ENCODE data around the gene GABARAPL1.
"Not testable (repeated sequence)": the region's sequence is repeated elsewhere in the genome, so short reads cannot be mapped to it uniquely, and the experiment has no call there.

The GABARAPL1 gene

GRCh38 chr12:10212739-10213131, at the start of gene GABARAPL1:
Gene GABARAPL1 (plus strand): TSS chr12:10212877. CDS start chr12:10213130, 253 bp downstream.
- peak; percentile 74 for DNase-seq (ENCODE audit: low read depth)

GRCh38 chr12:10163084-10163483, 49.6 kb upstream of the GABARAPL1 start:
- DNase-seq (ENCODE audit: low read depth): no peak

DNA sequence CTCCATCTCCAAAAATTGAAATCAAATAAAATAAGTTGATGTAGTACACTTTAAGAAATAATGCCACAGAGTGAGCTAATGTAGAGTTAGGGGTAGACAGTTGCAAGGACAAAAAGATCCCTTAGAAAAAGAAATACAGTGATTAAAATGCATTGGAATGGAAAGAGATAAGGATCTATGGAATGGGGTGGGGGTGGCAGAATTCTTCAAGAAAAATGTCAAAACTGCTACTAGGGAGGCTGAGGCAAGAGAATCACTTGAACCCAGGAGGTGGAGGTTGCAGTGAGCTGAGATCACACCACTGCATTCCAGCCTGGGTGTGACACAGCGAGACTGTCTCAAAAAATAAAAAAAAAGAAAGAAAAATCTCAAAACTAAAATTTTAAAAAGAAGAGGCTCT, 47.3 kb upstream of the GABARAPL1 start:
- no peak for DNase-seq (ENCODE audit: low read depth)

DNA sequence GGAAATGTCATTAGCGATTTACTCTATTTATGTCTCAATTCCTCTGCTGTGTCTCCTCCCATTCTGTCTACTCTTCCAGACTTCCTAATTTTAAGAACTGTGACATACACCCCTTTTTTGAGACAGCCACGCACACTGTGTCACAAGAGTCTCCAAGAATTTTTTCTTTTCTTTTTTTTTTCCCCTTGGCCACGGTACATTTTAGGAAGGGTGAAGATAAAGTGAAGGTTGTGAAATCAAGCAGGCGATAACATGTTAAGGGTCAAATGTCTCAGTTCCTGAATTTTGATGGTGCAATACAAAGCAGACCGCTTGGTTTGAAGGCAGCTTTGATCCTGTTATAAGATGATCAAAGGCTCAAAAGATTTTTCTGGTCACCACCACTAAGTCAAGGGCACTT, 45.1 kb upstream of the GABARAPL1 start:
- no peak for DNase-seq (ENCODE audit: low read depth)

- no peak for DNase-seq (ENCODE audit: low read depth)
These were observed 43.6 kb upstream of the GABARAPL1 start for GRCh38 chr12:10169104-10169503.

- no peak for DNase-seq (ENCODE audit: low read depth)
These were observed 42.5 kb upstream of the GABARAPL1 start for GRCh38 chr12:10170216-10170615.

DNA sequence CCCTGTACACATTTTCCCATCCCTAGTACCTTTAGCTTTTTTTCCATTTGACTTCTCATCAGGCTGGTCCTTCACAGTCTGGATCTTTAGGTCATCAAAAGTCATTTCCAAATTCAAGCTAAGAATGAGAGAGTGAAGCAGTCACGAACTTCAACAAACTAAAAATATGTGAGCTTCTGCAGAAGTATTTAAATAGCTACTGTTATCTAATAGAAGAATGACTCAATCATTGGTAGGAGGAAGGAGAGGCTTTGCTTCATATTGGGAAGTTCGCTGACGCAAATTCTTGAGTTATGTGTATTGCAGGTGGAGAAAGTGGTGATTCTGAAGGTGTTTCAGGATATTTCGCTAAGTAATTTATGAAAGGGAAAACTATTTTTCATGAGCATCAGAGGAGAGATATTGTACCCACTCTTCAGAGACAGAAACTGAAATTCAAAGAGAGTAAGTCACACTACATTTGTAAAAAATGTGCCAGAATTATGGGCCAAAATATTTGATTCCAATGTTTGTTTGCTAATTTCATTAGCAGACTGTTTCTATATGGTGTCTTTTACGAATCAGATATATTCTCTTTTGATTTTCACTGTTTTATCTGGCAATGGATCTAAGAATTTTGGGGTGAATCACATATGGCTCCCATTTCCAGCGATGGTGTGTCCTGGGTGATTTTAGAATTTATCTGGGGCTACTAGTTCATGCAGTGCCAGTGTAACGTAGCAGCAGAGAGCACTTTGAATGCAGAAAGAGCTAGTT, 40.5 kb upstream of the GABARAPL1 start, which contains the start of gene OLR1:
Gene OLR1, minus strand, starts transcription at position 160 of the 756 bp plus-strand sequence. Its CDS starts 55 bp downstream, at position 105.
- DNase-seq (ENCODE audit: low read depth): no peak

GRCh38 chr12:10174986-10175614, 37.6 kb upstream of the GABARAPL1 start:
- DNase-seq (ENCODE audit: low read depth): no peak

DNA sequence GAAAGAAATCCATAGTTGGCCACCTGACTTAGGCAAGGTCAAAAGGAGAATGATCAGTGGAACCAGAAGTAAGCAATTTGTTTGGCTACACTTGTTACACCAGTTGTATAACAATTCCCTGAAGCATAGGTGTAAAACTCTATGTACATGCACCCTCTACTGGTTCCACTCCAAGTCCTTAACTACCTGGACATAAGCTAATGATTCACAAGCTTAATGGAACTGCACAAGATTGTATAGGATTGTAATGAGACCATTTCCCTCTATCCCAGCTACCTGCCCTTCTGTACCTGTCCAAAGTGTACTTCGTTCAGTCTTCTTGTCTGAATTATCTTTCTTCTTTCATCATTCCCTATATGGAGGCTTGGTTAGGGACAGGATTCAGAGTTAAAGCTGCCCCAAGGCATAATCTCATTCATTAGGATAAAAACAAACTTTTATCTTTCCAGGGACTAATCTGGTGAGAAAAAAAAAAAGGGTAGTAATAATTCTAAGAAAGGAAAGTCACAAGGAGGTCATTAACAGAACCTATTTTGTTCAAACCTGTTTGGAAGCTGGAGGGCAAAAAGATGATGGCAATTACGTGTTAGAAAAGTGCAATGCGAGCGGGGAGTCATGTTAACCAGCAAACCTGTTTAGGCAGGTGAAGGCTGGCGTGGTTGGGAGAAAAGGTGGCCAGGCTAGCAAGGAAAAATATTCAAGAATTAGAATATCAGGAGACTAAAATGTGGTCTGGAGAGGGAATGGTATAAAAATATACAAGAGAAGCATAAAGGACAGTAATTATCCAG, 36.6 kb upstream of the GABARAPL1 start:
- no peak for DNase-seq (ENCODE audit: low read depth)

DNA sequence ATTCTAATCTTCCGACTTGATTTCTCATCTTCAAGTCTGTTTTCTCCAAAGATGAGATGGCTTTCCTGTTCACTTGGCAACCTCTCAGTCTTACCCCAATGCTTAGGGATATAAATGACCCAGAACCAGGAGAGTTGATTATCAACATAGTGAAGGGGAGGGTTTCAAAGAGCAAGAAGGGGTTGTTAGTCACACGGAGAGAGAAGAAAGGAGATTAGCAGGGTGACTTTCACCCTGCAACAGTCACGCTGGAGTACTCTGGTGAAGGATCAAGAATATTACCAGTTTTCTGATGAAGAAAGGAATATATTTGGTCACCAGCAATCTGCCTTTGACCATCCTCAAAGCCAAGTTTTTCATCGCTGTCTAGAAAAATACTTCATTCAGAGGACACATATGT, 33.9 kb upstream of the GABARAPL1 start, which contains the start of gene TMEM52B:
Gene TMEM52B, plus strand, starts transcription at position 212 of the 400 bp plus-strand sequence. CDS start 543 bp downstream, outside the sequence.
- DNase-seq (ENCODE audit: low read depth): no peak

- no peak for DNase-seq (ENCODE audit: low read depth)
These were observed 32.9 kb upstream of the GABARAPL1 start for GRCh38 chr12:10179776-10180181.

DNA sequence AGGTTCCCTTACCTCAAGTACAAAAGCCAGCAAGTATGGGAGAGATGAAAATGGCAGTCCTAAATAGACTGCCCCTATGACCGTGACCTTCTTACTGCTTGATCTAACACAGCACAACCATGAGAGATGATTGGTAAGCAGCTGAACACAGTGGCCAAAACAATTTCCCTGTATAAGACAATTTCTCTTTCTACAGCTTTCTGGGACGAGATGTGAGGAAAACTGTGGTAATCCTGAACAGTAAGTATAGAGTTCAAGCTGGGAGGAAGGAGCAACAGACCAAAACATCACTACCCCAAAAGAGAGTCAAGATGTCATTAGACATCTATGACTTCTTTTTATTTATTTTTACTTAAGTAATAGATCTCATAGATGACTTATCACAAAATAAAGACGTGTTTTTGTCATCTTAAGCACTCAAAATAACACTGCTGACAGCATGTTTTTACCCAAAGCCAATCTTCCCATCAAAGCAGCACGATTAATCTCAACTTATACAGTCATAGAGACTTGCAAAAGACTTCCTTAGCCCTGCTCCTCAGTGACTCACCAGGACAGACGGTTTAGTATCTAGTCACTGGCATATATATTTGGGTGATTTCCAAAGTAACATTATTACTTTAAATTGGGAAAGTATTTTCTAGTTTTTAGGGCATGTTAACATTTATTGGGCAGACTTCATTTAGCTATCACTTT, 30.2 kb upstream of the GABARAPL1 start:
- no peak for DNase-seq (ENCODE audit: low read depth)

GRCh38 chr12:10184261-10184843, 28.3 kb upstream of the GABARAPL1 start:
- DNase-seq (ENCODE audit: low read depth): no peak

DNA sequence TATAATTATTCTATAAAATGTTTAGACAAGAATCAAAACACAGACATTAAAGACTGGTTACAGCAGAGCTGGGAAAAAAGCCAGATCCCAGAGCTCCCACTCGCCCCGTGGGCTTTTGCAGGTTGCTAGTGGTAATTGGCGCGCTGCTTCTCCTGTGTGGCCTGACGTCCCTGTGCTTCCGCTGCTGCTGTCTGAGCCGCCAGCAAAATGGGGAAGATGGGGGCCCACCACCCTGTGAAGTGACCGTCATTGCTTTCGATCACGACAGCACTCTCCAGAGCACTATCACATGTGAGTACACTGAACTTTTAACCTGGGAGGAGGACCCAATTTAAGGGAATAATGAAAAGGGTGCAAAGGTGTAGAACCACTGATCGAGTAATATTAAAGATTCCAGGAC, 26.4 kb upstream of the GABARAPL1 start:
- no peak for DNase-seq (ENCODE audit: low read depth)

- DNase-seq (ENCODE audit: low read depth): not testable (repeated sequence)
These were observed 25.7 kb upstream of the GABARAPL1 start for GRCh38 chr12:10186958-10187357.

DNA sequence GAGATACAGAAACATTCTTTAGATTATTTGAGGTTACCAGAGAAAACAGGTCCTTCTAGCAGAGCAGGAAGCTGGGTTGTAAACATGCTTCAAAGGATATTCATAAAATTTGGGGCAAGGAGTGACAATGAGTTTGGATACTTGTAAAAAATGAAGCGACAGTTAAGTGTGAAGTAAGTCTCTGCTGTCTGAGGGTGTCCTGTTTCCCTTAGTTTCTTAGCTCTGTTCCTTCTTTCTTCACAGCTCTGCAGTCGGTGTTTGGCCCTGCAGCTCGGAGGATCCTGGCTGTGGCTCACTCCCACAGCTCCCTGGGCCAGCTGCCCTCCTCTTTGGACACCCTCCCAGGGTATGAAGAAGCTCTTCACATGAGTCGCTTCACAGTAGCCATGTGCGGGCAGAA, 23.0 kb upstream of the GABARAPL1 start:
- DNase-seq (ENCODE audit: low read depth): no peak

DNA sequence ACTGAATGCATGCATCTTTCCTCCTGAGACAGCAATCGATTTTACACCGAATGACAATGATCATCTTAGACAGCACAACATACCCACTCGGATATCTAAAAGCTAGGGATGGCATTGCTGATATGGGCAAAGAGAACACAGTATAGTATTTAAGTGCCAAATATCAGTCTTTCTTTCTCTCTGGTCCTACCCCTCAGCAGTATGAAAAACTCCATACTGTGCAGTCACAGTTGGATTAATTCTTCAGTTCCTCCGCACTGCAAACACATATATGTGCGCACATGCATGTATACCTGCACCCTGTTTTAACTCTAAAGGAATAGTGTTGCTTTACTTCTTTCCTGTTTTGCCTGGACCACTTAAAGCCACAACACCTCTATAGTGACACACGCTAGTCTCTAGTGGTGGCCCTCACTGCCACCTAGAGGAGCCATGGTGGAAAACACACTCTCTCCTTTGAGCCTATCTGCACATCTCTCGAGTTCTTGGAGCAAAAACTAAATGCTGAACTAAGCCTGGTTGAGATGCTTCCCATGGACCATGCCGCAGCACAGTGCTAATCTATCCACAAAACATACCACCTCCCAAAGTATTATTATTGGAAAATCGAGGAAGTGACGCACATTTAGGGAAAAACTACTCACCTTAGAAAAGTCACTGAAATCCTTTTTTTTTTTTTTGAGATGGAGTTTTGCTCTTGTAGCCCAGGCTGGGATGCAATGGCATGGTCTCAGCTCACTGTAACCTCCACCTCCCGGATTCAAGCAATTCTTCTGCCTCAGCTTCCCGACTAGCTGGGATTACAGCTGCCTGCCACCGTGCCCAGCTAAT, 21.9 kb upstream of the GABARAPL1 start:
- DNase-seq (ENCODE audit: low read depth): peak; percentile 32

GRCh38 chr12:10191865-10192264, 20.8 kb upstream of the GABARAPL1 start:
- DNase-seq (ENCODE audit: low read depth): no peak

GRCh38 chr12:10194160-10194670, 18.5 kb upstream of the GABARAPL1 start:
- DNase-seq (ENCODE audit: low read depth): no peak

DNA sequence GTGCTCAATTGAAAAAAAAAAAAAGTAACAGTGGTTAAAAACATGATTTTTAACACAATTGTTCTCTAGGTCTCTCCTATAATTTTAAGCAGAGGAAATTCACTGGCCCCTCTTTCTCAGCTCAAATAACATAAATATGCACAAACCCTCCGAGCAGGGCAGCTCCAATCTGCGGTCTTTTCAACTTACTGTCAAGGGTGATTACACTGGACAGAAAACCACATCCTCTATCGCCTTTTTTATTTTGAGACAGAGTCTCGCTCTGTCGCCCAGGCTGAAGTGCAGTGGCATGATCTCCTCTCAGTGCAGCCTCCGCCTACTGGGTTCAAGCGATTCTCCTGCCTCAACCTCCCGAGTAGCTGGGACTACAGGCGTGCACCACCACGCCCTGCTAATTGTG, 16.5 kb upstream of the GABARAPL1 start:
- no peak for DNase-seq (ENCODE audit: low read depth)
